PFSK-1 (cell line): ENCODE results near the gene PCCA.

ENCODE experiments used
- FOXP2 ChIP-seq: optimal IDR thresholded peaks from 2 replicates; pipeline ENCODE3; 2011; ENCODE audit warnings: borderline replicate concordance, control low read depth, inconsistent platforms; ENCODE audit not compliant: insufficient read depth; ENCODE audit errors: extremely low read length, extremely low read depth
- POLR2AphosphoS5 ChIP-seq: IDR thresholded peaks from 2 replicates; pipeline ENCODE4 v1.6.1; 2012; ENCODE audit warnings: low read depth, mild to moderate bottlenecking, control low read depth, low read length, moderate library complexity
- SIN3A ChIP-seq: IDR thresholded peaks from 2 replicates; pipeline ENCODE4 v1.6.1; 2012; ENCODE audit warnings: mild to moderate bottlenecking, low read length, moderate library complexity, borderline replicate concordance; ENCODE audit not compliant: insufficient read depth
- TAF1 ChIP-seq: IDR thresholded peaks from 2 replicates; pipeline ENCODE4 v1.6.1; 2012; ENCODE audit warnings: low read length, control low read depth, borderline replicate concordance; ENCODE audit not compliant: insufficient read depth
- TF ChIP-seq, protein P1 (sequence below), 2 experiments: IDR thresholded peaks; 2 replicates each; pipeline versions ENCODE4 v1.6.1 to v1.8.0; 2011 to 2012; ENCODE audit warnings: low read depth in 2 of 2, low read length in 2 of 2, control low read depth in 1 of 2, inconsistent platforms in 1 of 2, mild to moderate bottlenecking in 1 of 2, moderate library complexity in 1 of 2; ENCODE audit not compliant: insufficient read depth in 1 of 2

The PCCA gene

DNA sequence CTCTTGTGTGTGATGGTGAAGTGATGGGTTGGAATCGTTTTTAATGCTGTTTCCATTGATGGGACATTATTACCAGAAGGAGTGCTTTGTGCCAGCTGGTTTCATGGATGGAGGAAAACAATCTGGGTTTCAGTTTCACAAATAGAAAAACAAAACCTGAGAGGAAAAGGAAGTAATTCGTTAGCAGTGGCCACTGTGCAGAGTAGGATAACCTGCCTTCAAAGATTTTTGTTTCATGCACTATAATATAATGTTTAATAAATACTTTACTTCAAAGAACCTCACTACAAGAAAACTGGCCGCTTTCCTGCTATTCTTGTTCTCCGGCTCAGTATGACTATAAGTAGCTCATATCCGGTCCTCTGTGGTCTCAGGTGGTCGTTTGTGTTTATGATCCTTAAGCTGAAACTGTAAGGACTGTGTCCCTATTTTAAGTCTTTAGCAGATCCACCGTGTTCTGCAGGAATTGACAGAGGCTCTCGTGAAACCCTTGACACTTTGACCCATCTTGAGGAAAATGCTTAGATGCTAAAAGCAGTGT is 395.0 kb downstream of the PCCA start:
- TF ChIP-seq TAF1: no peak
- no peak for TF ChIP-seq POLR2AphosphoS5
- TF ChIP-seq, protein P1, sequence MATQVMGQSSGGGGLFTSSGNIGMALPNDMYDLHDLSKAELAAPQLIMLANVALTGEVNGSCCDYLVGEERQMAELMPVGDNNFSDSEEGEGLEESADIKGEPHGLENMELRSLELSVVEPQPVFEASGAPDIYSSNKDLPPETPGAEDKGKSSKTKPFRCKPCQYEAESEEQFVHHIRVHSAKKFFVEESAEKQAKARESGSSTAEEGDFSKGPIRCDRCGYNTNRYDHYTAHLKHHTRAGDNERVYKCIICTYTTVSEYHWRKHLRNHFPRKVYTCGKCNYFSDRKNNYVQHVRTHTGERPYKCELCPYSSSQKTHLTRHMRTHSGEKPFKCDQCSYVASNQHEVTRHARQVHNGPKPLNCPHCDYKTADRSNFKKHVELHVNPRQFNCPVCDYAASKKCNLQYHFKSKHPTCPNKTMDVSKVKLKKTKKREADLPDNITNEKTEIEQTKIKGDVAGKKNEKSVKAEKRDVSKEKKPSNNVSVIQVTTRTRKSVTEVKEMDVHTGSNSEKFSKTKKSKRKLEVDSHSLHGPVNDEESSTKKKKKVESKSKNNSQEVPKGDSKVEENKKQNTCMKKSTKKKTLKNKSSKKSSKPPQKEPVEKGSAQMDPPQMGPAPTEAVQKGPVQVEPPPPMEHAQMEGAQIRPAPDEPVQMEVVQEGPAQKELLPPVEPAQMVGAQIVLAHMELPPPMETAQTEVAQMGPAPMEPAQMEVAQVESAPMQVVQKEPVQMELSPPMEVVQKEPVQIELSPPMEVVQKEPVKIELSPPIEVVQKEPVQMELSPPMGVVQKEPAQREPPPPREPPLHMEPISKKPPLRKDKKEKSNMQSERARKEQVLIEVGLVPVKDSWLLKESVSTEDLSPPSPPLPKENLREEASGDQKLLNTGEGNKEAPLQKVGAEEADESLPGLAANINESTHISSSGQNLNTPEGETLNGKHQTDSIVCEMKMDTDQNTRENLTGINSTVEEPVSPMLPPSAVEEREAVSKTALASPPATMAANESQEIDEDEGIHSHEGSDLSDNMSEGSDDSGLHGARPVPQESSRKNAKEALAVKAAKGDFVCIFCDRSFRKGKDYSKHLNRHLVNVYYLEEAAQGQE (IDR thresholded peaks at IDR 0.05; ENCODE audit: insufficient read depth in 1 of 2, low read depth in 2 of 2, low read length in 2 of 2): no peak
- no peak for TF ChIP-seq FOXP2
- no peak for TF ChIP-seq SIN3A

DNA sequence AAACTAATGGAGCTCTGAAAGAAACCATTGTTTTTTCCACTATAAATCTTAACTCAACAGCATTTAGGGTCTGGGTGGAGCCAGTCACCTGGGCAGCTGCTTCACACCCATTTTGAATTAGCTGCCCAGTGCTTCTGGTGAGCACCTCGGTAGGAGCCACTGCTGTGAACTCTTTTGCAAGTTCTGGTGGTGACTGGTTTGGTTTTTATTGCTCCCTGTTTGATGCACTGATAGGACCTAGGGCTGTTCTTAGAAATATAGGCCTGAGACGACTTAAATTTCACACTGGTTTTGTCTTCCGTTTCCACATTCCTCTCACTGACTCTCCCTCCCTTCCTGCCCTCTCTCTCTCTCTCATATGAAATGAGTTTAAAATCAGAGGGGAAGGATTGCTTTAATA is 395.8 kb downstream of the PCCA start:
- no peak for TF ChIP-seq POLR2AphosphoS5
- no peak for TF ChIP-seq TAF1
- TF ChIP-seq SIN3A: no peak
- TF ChIP-seq FOXP2: no peak
- TF ChIP-seq, protein P1 (IDR thresholded peaks at IDR 0.05; ENCODE audit: insufficient read depth in 1 of 2, low read depth in 2 of 2, low read length in 2 of 2): no peak

DNA sequence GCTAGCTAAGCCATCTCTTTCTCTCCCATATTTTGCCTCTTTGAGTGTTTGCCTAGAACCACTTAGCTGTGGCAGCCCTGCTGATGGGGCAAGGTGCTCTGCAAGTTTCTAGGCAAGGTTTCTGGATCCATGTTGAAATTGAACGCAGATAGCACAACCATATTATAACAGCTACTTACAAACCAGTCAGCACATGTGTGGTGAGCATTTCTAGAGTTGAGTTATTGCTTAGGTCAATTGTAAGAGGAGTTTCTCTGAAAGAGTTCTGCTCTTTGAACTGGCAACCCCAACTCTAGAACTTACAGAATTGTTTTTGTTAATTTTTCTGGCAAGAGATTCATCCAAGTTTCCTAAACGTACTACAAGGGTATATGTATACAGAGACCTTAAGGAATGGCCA is 396.4 kb downstream of the PCCA start:
- TF ChIP-seq TAF1 (no peak), SIN3A (no peak), POLR2AphosphoS5 (no peak), FOXP2 (no peak)
- TF ChIP-seq, protein P1 (IDR thresholded peaks at IDR 0.05; ENCODE audit: insufficient read depth in 1 of 2, low read depth in 2 of 2, low read length in 2 of 2): no peak

DNA sequence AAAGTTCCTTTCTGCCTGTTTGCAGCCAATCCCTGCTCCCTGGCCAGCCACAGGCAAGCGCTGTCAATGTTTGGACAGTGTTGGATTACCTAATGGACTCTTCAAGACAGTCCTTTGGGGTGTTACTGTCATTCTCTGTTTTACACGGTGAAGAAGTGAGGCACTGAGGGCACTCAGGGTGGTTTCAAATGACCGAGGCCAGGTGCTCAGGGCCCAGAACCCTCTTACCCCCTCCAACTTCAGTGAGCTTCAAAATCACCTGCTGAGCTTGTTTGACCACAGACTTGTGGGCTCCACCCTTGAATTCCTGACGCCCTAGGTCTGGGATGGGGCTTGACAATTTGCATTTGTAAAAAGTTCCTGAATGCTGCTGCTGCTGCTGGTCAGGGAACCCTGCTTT is 401.8 kb downstream of the PCCA start:
- TF ChIP-seq, protein P1 (IDR thresholded peaks at IDR 0.05; ENCODE audit: insufficient read depth in 1 of 2, low read depth in 2 of 2, low read length in 2 of 2): no peak
- TF ChIP-seq POLR2AphosphoS5: no peak
- TF ChIP-seq TAF1: no peak
- no peak for TF ChIP-seq FOXP2
- no peak for TF ChIP-seq SIN3A
